GM21717 (cell line): ENCODE data around the gene CAMK2N1.

ENCODE experiments used
- ATAC-seq: cut with Tn5 transposase; IDR thresholded peaks from one replicate; pipeline ENCODE4 v1.9.1; 2021; ENCODE audit warnings: mild to moderate bottlenecking, moderate library complexity; ENCODE audit not compliant: unreplicated experiment

Gene CAMK2N1

GRCh38 chr1:20446796-20447195, 39.2 kb downstream of the CAMK2N1 start:
- no peak for ATAC-seq

GRCh38 chr1:20445956-20446355, 40.1 kb downstream of the CAMK2N1 start:
- no peak for ATAC-seq

- ATAC-seq: no peak
Observed at GRCh38 chr1:20443703-20444586, 42.1 kb downstream of the CAMK2N1 start.

GRCh38 chr1:20442920-20443625, 42.9 kb downstream of the CAMK2N1 start:
- ATAC-seq: no peak

- no peak for ATAC-seq
Observed at GRCh38 chr1:20440785-20441200, 45.2 kb downstream of the CAMK2N1 start.

- no peak for ATAC-seq
Observed at GRCh38 chr1:20439282-20439681, 46.7 kb downstream of the CAMK2N1 start.

- ATAC-seq: no peak
Observed at GRCh38 chr1:20437640-20438039, 48.4 kb downstream of the CAMK2N1 start.

- no peak for ATAC-seq
Observed at GRCh38 chr1:20432891-20433290, 53.1 kb downstream of the CAMK2N1 start.
